Activated naive CD8-positive, alpha-beta T cell (primary cell): ENCODE results near the gene ERC1.

Source experiments
- H3K27ac Mint-ChIP-seq: one replicate; pipeline ENCODE4 v1.8.0; 2021; ENCODE audit warnings: mixed read lengths
- H3K27me3 Mint-ChIP-seq: one replicate; pipeline ENCODE4 v1.8.0; 2021; ENCODE audit warnings: mixed read lengths
- H3K36me3 Mint-ChIP-seq: one replicate; pipeline ENCODE4 v1.8.0; 2021; ENCODE audit warnings: mixed read lengths
- H3K4me1 Mint-ChIP-seq: one replicate; pipeline ENCODE4 v1.8.0; 2021; ENCODE audit warnings: low read depth, mixed read lengths
- H3K4me3 Mint-ChIP-seq: one replicate; pipeline ENCODE4 v1.8.0; 2021; ENCODE audit warnings: mild to moderate bottlenecking, mixed read lengths
- H3K9me3 Mint-ChIP-seq: one replicate; pipeline ENCODE4 v1.8.0; 2021; ENCODE audit warnings: low read depth, mixed read lengths

ERC1 gene

DNA sequence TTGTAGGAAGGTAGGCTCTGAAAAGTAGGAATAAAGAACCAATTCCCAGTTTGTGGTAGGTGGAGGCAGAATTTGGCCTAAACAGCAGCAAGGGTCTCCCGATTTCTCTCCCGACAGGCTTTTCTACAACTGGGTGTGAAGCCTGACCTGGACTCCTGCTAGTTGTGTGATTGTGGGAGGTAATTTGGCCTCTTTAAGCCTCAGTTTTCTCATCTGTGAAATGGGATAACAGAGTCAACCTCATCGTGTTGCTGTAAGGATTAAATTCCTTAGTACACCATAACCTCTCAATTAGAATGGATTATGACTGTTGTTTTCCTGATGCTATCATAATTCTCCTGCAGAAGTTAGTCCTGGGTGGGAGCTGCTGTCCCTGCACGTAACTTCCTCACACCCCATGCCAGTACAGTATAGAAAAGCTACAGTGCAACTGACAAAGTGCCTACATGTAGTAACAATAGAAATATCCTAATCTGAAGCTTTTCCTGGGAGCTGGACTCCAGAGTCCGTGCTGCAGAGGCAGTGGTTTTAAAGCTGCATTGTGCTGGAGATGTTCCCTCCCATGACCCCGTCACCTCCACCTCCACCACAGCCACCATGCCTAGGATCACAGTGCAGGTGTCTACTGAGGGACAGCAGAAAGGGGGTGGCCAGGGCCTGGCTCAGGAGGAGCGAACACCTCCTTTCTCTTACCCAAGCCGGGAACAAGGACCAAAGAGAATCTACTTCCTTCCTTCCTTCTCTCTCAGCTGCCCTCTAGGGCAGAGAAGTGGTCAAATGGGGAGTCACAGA lies 526.9 kb downstream of the ERC1 start:
- peaks cover 11% of the 10 kb centered on the region for H3K27me3 Mint-ChIP-seq
- H3K4me3 Mint-ChIP-seq = no peak overlapping the region
- no peak overlapping the region for H3K27ac Mint-ChIP-seq
- no peaks in the 10 kb centered on the region for H3K4me1 Mint-ChIP-seq
- peaks cover 2% of the 10 kb centered on the region for H3K36me3 Mint-ChIP-seq
- peaks cover 5% of the 10 kb centered on the region for H3K9me3 Mint-ChIP-seq

DNA sequence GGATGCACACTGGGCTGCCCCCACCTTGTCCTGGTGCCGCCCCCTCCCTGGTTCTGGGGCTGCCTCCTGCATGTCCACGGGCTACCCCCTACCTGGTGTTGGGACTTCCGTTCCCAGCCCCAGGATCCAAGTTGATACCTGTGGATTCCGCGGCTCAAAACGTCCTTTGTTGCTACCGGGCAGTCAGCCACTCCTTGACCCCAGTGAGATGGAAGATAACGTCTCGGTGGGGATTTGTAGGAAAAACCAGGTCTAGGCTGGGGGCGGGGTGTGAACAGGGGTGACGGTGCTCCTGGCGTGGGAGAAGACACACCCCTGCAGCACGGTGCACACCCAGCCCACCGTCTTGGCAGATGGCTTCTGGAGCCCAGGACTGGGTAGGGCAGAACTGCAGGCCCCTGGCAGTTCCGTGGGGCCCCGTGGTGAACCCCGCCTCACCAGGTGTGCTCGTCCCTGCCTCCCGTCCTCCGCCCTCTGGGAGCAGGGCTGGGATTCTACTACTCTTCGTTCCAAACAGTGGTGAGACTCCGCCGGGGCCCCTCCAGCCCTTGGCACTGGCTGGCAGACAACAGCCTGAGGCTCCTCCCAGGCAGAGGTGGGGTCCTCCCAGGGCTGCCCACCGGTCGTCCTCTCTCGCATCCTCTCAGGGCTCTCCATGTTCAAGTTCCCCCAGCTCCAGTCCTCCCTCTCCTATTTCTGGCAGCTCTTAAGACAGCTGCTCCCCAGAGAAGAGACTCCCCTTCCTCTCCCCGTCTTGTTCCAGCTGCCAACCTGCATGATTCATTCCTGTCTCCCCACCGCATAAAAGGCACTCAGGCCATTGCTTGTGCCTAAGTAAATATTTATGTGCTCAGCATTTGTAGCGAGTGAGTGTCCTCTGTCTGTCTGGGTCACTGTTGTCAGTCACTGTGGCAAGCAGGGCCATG lies 527.8 kb downstream of the ERC1 start:
- Mint-ChIP-seq H3K9me3 (peaks cover 5% of the 10 kb centered on the region), H3K4me1 (no peaks in the 10 kb centered on the region), H3K27me3 (peaks cover 14% of the 10 kb centered on the region), H3K36me3 (peaks cover 2% of the 10 kb centered on the region), H3K27ac (no peak overlapping the region), H3K4me3 (no peak overlapping the region)

DNA sequence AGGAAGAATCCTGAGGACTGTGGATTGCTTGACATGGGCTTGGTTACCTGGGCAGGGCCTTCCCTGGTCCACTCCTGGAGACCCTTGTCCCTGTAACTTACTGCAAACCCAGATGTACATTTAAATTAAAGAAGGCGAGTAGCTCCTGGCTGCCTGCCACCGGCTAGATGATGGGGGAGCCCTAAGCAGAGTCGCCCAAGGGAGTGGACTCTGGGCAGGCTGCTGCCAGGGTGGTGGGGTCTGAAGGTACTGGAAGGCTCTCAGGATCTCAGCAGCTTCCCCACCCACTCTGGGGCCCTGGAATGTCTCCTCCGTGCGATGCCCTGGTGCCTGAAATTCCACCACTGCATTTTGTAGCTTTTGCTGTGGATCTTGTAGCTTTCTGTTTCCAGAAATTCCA lies 528.6 kb downstream of the ERC1 start:
- H3K27ac Mint-ChIP-seq = no peak overlapping the region
- H3K4me3 Mint-ChIP-seq = no peak overlapping the region
- peaks cover 16% of the 10 kb centered on the region for H3K27me3 Mint-ChIP-seq
- peaks cover 2% of the 10 kb centered on the region for H3K36me3 Mint-ChIP-seq
- H3K4me1 Mint-ChIP-seq = no peaks in the 10 kb centered on the region
- H3K9me3 Mint-ChIP-seq = peaks cover 5% of the 10 kb centered on the region

DNA sequence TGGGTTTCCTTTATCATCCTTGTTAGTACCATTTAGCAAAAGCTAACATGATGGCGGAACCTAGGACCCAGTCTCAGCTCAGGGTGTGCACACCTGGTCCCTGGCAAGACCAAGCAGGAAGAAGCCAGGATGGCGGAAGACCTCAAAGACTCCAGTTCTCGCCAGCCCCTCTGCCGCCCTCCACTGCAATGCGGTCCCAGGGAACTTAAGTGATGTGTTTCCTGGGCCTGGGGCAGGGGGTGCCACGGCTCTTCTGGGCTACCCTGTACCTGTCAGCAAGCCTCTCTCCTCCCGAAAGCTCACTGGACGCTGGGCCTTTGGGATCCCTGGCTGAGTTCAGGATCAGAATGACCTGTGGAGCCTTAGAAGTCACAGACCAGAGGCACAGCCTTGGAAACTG lies 532.0 kb downstream of the ERC1 start:
- Mint-ChIP-seq H3K4me3 (no peak overlapping the region), H3K27me3 (peaks cover 32% of the 10 kb centered on the region)

GRCh38 chr12:1523558-1524050 lies 532.6 kb downstream of the ERC1 start:
- Mint-ChIP-seq H3K9me3 (no peaks in the 10 kb centered on the region), H3K4me3 (no peak overlapping the region), H3K36me3 (no peaks in the 10 kb centered on the region), H3K27ac (no peak overlapping the region), H3K27me3 (peaks cover 33% of the 10 kb centered on the region), H3K4me1 (no peaks in the 10 kb centered on the region)

More for the DNA sequence above, 532.0 kb downstream of the ERC1 start:
- no peaks in the 10 kb centered on the region for H3K4me1 Mint-ChIP-seq
- no peaks in the 10 kb centered on the region for H3K9me3 Mint-ChIP-seq
- no peaks in the 10 kb centered on the region for H3K36me3 Mint-ChIP-seq
- no peak overlapping the region for H3K27ac Mint-ChIP-seq

DNA sequence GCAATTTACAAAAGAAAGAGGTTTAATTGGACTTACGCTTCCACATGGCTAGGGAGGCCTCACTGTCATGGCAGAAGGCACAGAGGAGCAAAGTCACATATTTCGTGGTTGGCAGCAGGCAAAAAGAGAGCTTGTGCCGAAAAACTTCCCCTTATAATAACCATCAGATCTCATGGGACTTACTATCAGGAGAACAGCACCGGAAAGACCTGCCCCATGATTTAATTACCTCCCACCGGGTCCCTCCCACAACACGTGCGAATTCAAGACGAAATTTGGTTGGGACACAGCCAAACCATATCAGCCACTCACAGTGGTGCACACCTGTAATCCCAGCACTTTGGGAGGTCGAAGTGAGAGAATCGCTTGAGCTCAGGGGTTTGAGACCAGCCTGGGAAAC lies 534.8 kb downstream of the ERC1 start:
- H3K4me1 Mint-ChIP-seq = peaks cover 3% of the 10 kb centered on the region
- H3K36me3 Mint-ChIP-seq = no peaks in the 10 kb centered on the region
- no peak overlapping the region for H3K4me3 Mint-ChIP-seq
- H3K27ac Mint-ChIP-seq = no peak overlapping the region
- no peaks in the 10 kb centered on the region for H3K9me3 Mint-ChIP-seq
- H3K27me3 Mint-ChIP-seq = peaks cover 28% of the 10 kb centered on the region

- Mint-ChIP-seq H3K9me3 (no peaks in the 10 kb centered on the region), H3K36me3 (no peaks in the 10 kb centered on the region), H3K4me1 (peaks cover 12% of the 10 kb centered on the region), H3K4me3 (no peak overlapping the region), H3K27ac (no peak overlapping the region), H3K27me3 (peaks cover 38% of the 10 kb centered on the region)
Measured at GRCh38 chr12:1527789-1528188, 536.8 kb downstream of the ERC1 start.

DNA sequence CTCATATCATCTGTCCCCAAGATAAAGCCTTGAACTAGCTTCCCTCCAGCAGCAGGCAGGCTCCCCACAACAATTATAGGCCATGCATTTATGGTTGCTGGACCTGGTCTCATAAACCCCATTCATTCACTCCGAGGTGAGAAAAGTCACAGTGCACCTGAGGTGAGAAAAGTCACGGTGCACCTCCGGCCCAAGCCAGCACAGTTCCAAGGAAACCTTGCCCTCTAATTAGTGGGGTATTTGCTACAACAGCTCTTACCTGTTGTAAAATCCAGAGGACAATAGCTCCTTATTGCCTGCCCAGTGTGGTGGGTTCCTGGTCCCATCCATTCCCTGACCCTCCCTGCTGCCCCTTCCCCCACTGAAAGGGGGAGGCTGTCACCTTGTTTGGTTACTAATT lies 537.8 kb downstream of the ERC1 start:
- Mint-ChIP-seq H3K27me3 (peaks cover 44% of the 10 kb centered on the region), H3K4me1 (peaks cover 22% of the 10 kb centered on the region), H3K4me3 (no peak overlapping the region), H3K9me3 (no peaks in the 10 kb centered on the region), H3K36me3 (no peaks in the 10 kb centered on the region), H3K27ac (no peak overlapping the region)

DNA sequence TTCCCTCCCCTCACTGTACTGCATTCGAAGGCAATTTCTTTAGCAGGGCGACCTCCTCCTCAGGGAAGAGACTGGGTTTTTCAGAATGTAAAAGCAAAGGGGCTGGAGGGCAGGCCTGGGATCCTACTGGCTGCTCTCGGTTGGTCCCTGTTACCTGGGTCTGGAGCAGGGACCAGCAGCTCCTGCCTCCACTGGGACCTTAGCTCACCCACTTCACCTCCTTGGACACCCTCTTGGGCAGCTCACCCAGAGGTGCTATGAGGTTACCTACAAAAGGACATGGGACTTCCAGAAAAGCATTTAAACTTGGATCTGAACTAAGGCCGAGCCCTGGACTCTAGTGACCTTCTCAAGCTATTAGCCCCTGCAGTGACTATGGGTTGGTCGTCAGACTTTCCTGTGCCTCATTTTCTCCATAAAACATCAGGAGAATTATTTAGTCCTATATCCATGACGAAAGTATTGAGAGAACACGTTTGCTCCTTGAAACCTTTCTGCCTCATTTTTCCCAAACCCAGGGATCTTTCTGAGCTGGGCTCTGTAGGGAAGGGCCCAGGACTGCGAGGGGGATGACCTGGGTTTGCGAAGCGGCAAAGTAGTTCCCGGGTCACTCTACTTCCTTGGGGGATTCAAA lies 538.3 kb downstream of the ERC1 start:
- H3K27ac Mint-ChIP-seq = no peak overlapping the region
- peaks cover 44% of the 10 kb centered on the region for H3K27me3 Mint-ChIP-seq
- H3K36me3 Mint-ChIP-seq = no peaks in the 10 kb centered on the region
- H3K9me3 Mint-ChIP-seq = no peaks in the 10 kb centered on the region
- peaks cover 28% of the 10 kb centered on the region for H3K4me1 Mint-ChIP-seq
- peak overlapping the region; percentile 87 for H3K4me3 Mint-ChIP-seq

- Mint-ChIP-seq H3K9me3 (no peaks in the 10 kb centered on the region), H3K27ac (no peak overlapping the region), H3K36me3 (no peaks in the 10 kb centered on the region), H3K27me3 (peaks cover 44% of the 10 kb centered on the region), H3K4me3 (peak overlapping the region; percentile 87), H3K4me1 (peaks cover 31% of the 10 kb centered on the region)
Measured at GRCh38 chr12:1529862-1530591, 539.0 kb downstream of the ERC1 start.

DNA sequence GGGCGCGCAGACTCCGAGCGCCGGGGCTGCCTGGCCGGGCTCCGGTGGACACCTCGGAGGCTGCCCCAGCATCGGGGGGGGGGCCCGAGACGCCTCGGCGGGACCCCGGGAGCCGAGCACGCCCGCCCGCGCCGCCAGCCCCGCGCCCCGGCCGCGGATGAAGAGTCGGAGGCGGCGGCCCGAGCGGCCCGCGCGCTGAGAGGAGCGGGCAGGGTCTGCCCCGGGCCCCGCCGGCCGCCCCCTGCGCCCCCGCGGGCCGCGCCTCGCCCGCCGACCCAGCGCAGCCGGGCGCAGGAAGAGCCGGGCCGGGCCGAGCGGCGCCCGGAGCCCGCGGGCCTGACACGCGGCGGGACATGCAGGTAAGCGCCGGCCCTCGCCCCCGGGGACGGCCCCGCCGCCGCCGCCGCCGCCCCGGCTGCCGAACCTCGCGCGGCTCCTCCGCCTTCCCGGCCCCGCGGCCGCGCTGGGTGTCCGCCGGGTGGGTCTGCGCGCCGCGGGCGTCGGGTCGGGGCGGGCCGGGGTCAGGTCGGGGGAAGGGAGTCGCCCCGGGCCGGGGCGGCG lies 539.6 kb downstream of the ERC1 start:
- peaks cover 31% of the 10 kb centered on the region for H3K4me1 Mint-ChIP-seq
- H3K36me3 Mint-ChIP-seq = no peaks in the 10 kb centered on the region
- H3K27ac Mint-ChIP-seq = no peak overlapping the region
- no peak overlapping the region for H3K4me3 Mint-ChIP-seq
- H3K27me3 Mint-ChIP-seq = peaks cover 44% of the 10 kb centered on the region
- no peaks in the 10 kb centered on the region for H3K9me3 Mint-ChIP-seq

DNA sequence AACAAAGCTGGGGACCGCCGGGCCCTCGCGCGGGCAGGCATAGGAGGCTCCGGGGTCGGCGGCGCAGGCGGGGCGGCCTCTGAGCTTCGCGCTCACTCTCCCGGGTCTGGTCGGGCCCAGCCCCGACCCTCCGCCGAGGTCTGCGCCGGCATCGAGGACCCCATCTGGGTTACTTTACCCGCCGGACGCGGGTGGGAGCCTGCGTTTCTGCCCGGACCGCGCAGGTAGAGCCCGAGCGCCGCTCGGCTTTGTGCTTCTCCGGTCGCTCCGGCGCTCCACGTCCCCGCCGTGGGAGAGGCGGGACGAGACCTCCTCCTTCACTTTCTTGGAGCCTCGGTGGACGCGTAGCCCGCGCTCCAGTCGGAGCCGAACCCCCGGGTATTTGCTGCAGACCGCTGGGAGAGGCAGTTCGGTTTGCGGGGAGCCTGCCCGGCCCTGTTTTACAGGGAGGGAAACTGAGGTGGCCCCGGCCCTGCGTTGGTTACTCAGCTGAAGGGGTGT lies 540.2 kb downstream of the ERC1 start:
- Mint-ChIP-seq H3K27ac (no peak overlapping the region), H3K36me3 (no peaks in the 10 kb centered on the region), H3K4me3 (peak overlapping the region; percentile 85), H3K27me3 (peaks cover 46% of the 10 kb centered on the region), H3K9me3 (no peaks in the 10 kb centered on the region), H3K4me1 (peaks cover 31% of the 10 kb centered on the region)

DNA sequence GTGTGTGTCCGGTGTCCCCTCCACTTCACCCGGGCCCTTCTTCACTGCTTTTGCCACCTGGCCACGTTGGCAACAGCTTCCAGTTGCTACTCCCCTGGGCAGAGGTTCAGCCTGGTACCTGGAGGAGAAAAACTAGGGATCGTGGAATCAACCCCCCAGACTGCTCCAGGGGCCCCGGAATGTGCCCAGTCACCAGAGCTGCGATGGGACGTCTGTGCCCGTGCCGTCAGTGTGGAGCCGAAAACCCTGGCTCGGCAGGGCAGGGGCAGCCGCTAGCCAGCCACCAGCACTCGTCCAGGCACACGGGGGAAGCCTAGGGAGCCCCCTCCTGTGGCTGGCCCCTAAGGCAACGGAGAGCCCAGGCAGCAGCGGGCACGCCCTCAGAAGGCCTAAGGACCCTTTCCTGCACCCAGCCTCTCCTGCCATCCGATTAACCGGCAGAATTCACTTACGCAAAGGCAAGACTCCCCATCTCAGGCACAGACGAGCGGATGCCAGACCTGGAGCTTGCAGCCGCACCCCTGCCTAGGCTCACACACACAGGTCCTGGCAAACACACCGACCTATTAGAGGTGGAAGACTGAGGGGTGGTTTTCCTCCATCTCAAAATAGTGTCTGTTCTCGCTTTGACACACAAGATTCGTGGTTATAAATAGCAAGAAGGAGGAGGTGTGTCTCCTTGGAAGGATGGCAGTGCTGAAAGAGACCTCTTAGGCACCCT lies 540.8 kb downstream of the ERC1 start:
- Mint-ChIP-seq H3K27ac (no peak overlapping the region), H3K4me1 (peaks cover 31% of the 10 kb centered on the region), H3K27me3 (peaks cover 45% of the 10 kb centered on the region), H3K36me3 (no peaks in the 10 kb centered on the region), H3K4me3 (peak overlapping the region; percentile 85), H3K9me3 (no peaks in the 10 kb centered on the region)
